ENCODE measurements around the gene GPR176. TPM values are rescaled to one million over a fixed set of nuclear protein-coding genes. Genes with fewer than 3 reads are reported as not detected.
A peak's percentile ranks its signal among the peaks of the same experiment; 100 is the strongest.

GPR176 gene
- total RNA-seq, 1 donor from 2014 or later, result 21.1 TPM

GRCh38 chr15:39792025-39792843, 127.8 kb downstream of the GPR176 start:
- no peak overlapping the region for H3K27ac Mint-ChIP-seq (ENCODE audit: unreplicated experiment)
- no peaks in the 10 kb centered on the region for H3K9me3 Mint-ChIP-seq (ENCODE audit: unreplicated experiment)
- H3K4me3 Mint-ChIP-seq (ENCODE audit: unreplicated experiment), result no peak overlapping the region
- H3K4me1 Mint-ChIP-seq (ENCODE audit: unreplicated experiment), result peaks cover 40% of the 10 kb centered on the region
- DNase-seq (ENCODE audit: extremely low spot score, unreplicated experiment), result no peak
- no peaks in the 10 kb centered on the region for H3K27me3 Mint-ChIP-seq (ENCODE audit: unreplicated experiment)
- H3K36me3 Mint-ChIP-seq (ENCODE audit: unreplicated experiment), result peaks cover 2% of the 10 kb centered on the region
- TF ChIP-seq CTCF (IDR thresholded peaks at IDR 0.05), result no peak

DNA sequence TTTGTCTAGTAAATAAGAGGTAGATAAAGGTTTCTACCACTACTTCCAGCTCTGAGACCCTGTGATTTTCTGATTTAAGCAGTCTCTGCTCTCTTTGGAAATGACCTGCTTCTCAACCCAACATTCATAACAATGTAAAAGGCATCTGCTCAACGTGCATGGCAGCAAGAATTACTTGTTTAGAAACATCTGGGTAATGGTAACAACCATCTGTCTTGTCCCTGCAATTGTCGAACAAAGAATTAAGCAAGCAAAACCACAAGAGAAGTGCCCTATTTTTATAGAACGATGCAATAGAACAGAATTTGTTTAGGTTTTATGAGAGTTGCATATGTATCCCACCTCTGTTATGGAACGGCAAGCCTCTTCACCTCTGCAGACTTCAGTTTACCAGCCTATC, 130.3 kb downstream of the GPR176 start:
- H3K4me3 Mint-ChIP-seq (ENCODE audit: unreplicated experiment), result no peak overlapping the region
- DNase-seq (ENCODE audit: extremely low spot score, unreplicated experiment), result no peak
- no peaks in the 10 kb centered on the region for H3K27me3 Mint-ChIP-seq (ENCODE audit: unreplicated experiment)
- no peaks in the 10 kb centered on the region for H3K36me3 Mint-ChIP-seq (ENCODE audit: unreplicated experiment)
- no peak overlapping the region for H3K27ac Mint-ChIP-seq (ENCODE audit: unreplicated experiment)
- peaks cover 49% of the 10 kb centered on the region for H3K4me1 Mint-ChIP-seq (ENCODE audit: unreplicated experiment)
- no peak for TF ChIP-seq CTCF (IDR thresholded peaks at IDR 0.05)
- no peaks in the 10 kb centered on the region for H3K9me3 Mint-ChIP-seq (ENCODE audit: unreplicated experiment)

- Mint-ChIP-seq H3K27me3 (ENCODE audit: unreplicated experiment) (no peaks in the 10 kb centered on the region), H3K4me3 (ENCODE audit: unreplicated experiment) (no peak overlapping the region), H3K9me3 (ENCODE audit: unreplicated experiment) (no peaks in the 10 kb centered on the region), H3K4me1 (ENCODE audit: unreplicated experiment) (peaks cover 54% of the 10 kb centered on the region), H3K36me3 (ENCODE audit: unreplicated experiment) (no peaks in the 10 kb centered on the region), H3K27ac (ENCODE audit: unreplicated experiment) (no peak overlapping the region)
- TF ChIP-seq CTCF (IDR thresholded peaks at IDR 0.05), result no peak
- no peak for DNase-seq (ENCODE audit: extremely low spot score, unreplicated experiment)
Observed at GRCh38 chr15:39788800-39789565, 131.1 kb downstream of the GPR176 start.

GRCh38 chr15:39788108-39788507, 132.0 kb downstream of the GPR176 start:
- Mint-ChIP-seq H3K4me3 (ENCODE audit: unreplicated experiment) (no peak overlapping the region), H3K36me3 (ENCODE audit: unreplicated experiment) (no peaks in the 10 kb centered on the region), H3K27ac (ENCODE audit: unreplicated experiment) (peak overlapping the region; percentile 34), H3K27me3 (ENCODE audit: unreplicated experiment) (no peaks in the 10 kb centered on the region), H3K9me3 (ENCODE audit: unreplicated experiment) (no peaks in the 10 kb centered on the region), H3K4me1 (ENCODE audit: unreplicated experiment) (peaks cover 63% of the 10 kb centered on the region)
- TF ChIP-seq CTCF (IDR thresholded peaks at IDR 0.05), result no peak
- no peak for DNase-seq (ENCODE audit: extremely low spot score, unreplicated experiment)

DNA sequence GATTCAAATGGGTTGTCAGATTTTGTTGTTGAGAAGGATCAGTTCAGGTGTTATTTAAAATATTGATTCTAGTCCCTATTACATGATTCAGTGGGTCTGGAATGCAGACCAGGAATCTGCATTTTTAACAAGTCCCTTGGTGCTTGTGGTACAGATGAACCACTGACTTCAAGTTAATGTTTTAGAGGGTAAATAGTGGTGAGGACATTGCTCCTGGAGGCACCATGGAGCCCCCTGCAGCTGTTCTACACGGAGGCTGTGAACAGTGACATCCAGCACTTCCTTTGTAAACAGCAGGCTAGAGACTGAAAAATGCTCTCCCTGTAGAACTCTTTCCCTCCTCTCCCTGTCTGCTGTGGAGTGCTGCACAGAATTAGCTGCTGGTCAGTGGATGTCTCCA, 132.6 kb downstream of the GPR176 start:
- H3K36me3 Mint-ChIP-seq (ENCODE audit: unreplicated experiment), result no peaks in the 10 kb centered on the region
- H3K4me1 Mint-ChIP-seq (ENCODE audit: unreplicated experiment), result peaks cover 57% of the 10 kb centered on the region
- no peaks in the 10 kb centered on the region for H3K27me3 Mint-ChIP-seq (ENCODE audit: unreplicated experiment)
- TF ChIP-seq CTCF (IDR thresholded peaks at IDR 0.05), result no peak
- H3K4me3 Mint-ChIP-seq (ENCODE audit: unreplicated experiment), result no peak overlapping the region
- H3K9me3 Mint-ChIP-seq (ENCODE audit: unreplicated experiment), result no peaks in the 10 kb centered on the region
- DNase-seq (ENCODE audit: extremely low spot score, unreplicated experiment), result no peak
- H3K27ac Mint-ChIP-seq (ENCODE audit: unreplicated experiment), result peak overlapping the region; percentile 34
